Activated naive CD8-positive, alpha-beta T cell treated with anti-CD3 and anti-CD28 coated beads for 36 hours (primary cell): ENCODE measurements around the gene PIGX. TPM values are rescaled to one million over a fixed set of nuclear protein-coding genes. Genes with fewer than 3 reads are reported as not detected.
"Not testable (repeated sequence)": the region's sequence is repeated elsewhere in the genome, so short reads cannot be mapped to it uniquely, and the experiment has no call there.

Source experiments
- DNase-seq: peaks from one replicate; pipeline ENCODE4 v3.0.0; 2021
- H3K27ac Mint-ChIP-seq: one replicate; pipeline ENCODE4 v1.8.0; 2022; ENCODE audit warnings: mild to moderate bottlenecking, moderate library complexity, mixed read lengths
- H3K27me3 Mint-ChIP-seq: one replicate; pipeline ENCODE4 v1.8.0; 2022; ENCODE audit warnings: mild to moderate bottlenecking, mixed read lengths
- H3K36me3 Mint-ChIP-seq: one replicate; pipeline ENCODE4 v1.8.0; 2021; ENCODE audit warnings: mild to moderate bottlenecking, mixed read lengths
- H3K4me1 Mint-ChIP-seq: one replicate; pipeline ENCODE4 v1.8.0; 2021; ENCODE audit warnings: mixed read lengths
- H3K4me3 Mint-ChIP-seq: one replicate; pipeline ENCODE4 v1.8.0; 2022; ENCODE audit warnings: mild to moderate bottlenecking, moderate library complexity, mixed read lengths
- H3K9me3 Mint-ChIP-seq: one replicate; pipeline ENCODE4 v1.8.0; 2022; ENCODE audit warnings: mixed read lengths
- total RNA-seq, 2 experiments: library from RNA; stranded (reverse); gene quantifications; one replicate each; pipeline ENCODE4 v1.2.3, GENCODE V29; 2021

PIGX gene
- total RNA-seq, 2 experiments from 2014 or later: 41.4 to 44.3 TPM

- Mint-ChIP-seq H3K4me3 (no peak overlapping the region), H3K4me1 (no peaks in the 10 kb centered on the region), H3K9me3 (peaks cover 1% of the 10 kb centered on the region), H3K27ac (peak overlapping the region; percentile 48), H3K36me3 (peaks cover 3% of the 10 kb centered on the region), H3K27me3 (peaks cover 4% of the 10 kb centered on the region)
- DNase-seq: no peak
Observed at GRCh38 chr3:196694202-196694638, 18.0 kb upstream of the PIGX start.

- Mint-ChIP-seq H3K27ac (peak overlapping the region; percentile 67), H3K9me3 (peaks cover 1% of the 10 kb centered on the region), H3K4me1 (no peaks in the 10 kb centered on the region), H3K27me3 (peaks cover 4% of the 10 kb centered on the region), H3K36me3 (peaks cover 3% of the 10 kb centered on the region), H3K4me3 (peak overlapping the region; percentile 40)
- DNase-seq: peak; percentile 20
Observed at GRCh38 chr3:196694941-196695848, 17.0 kb upstream of the PIGX start.

DNA sequence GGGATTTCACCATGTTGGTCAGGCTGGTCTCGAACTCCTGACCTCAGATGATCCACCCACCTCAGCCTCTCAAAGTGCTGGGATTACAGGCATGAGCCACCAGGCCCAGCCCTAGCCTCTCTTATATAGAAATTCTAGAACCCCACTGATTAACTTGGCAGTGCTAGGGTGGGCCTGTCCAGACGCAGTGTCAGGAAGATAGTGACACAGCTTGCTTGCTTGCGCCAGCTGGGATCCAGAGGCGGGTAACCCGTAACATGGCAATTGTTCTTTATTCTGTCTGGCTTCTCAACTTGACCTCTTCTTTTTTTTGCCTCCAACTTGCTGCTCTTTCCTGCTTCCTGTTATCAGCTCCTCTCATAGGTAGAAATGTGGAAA lies 16.3 kb upstream of the PIGX start:
- Mint-ChIP-seq H3K4me3 (no peak overlapping the region), H3K9me3 (peaks cover 1% of the 10 kb centered on the region), H3K27ac (peak overlapping the region; percentile 67), H3K36me3 (peaks cover 3% of the 10 kb centered on the region), H3K27me3 (peaks cover 4% of the 10 kb centered on the region), H3K4me1 (no peaks in the 10 kb centered on the region)
- DNase-seq: no peak

- Mint-ChIP-seq H3K9me3 (peaks cover 1% of the 10 kb centered on the region), H3K4me3 (no peak overlapping the region), H3K36me3 (peaks cover 3% of the 10 kb centered on the region), H3K27me3 (peaks cover 4% of the 10 kb centered on the region), H3K4me1 (no peaks in the 10 kb centered on the region), H3K27ac (no peak overlapping the region)
- no peak for DNase-seq
Observed at GRCh38 chr3:196697270-196697669, 14.9 kb upstream of the PIGX start.

DNA sequence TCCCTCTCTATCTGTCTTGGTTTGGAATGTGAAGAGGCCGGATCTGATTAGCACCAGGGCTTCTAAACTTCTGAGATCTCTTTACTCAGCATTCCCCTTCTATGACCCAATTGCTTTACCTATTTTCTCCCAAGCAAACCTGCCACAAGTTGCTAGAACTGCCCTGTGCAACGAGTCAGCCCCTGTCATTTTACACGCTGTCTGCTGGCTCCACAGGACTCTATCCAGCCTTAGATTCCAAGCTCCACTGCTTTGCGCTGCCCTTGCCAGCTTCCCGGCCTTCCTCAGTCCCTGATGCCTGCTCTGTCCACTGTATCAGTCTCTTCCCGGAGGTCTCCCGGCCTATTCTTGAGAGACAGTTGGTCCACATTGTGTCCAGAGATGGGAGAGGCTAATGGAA lies 12.4 kb upstream of the PIGX start:
- Mint-ChIP-seq H3K4me3 (no peak overlapping the region), H3K4me1 (no peaks in the 10 kb centered on the region), H3K27me3 (peaks cover 4% of the 10 kb centered on the region), H3K27ac (no peak overlapping the region), H3K36me3 (peaks cover 3% of the 10 kb centered on the region), H3K9me3 (peaks cover 1% of the 10 kb centered on the region)
- no peak for DNase-seq

DNA sequence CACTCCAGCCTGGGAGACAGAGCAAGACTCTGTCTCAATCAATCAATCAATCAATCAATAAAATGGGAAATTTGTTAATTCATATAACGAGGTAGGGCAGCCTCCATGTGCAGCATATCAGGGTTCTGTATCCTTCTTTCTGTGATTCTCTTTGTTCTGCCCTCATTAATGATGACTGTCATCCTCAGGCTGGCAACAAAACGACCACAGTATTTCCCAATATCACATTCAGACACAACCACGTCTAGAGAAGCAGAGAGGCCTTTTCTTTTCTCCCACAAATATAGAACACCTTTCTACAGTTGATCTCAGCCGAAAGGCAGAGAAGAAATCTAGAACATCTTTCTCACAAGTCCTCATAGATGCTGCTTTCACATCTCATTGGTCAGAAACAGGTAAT lies 11.4 kb upstream of the PIGX start:
- Mint-ChIP-seq H3K4me1 (no peaks in the 10 kb centered on the region), H3K27me3 (peaks cover under 1% of the 10 kb centered on the region), H3K9me3 (no peaks in the 10 kb centered on the region), H3K27ac (no peak overlapping the region), H3K4me3 (no peak overlapping the region), H3K36me3 (no peaks in the 10 kb centered on the region)
- DNase-seq: no peak

DNA sequence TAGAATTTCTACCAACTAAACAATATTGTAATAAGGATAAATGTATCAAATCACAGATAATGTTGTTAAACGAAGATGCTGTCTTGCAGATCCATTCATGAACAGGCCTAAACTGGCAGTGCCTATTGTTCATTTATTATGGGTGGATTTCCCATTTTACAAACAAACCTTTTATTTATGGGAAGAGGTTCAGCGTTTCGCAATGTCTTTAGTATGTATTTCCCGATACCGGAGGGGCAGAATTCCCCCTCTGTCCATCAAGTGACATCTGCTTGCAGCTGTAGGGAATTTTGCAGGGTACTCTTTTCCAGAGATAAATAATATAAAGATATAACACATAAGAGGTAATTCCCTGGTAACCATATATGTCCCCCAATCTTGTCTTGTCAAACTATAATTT lies 5.8 kb upstream of the PIGX start:
- Mint-ChIP-seq H3K27ac (no peak overlapping the region), H3K4me3 (no peak overlapping the region), H3K4me1 (peaks cover 9% of the 10 kb centered on the region), H3K27me3 (no peaks in the 10 kb centered on the region), H3K36me3 (peaks cover 2% of the 10 kb centered on the region), H3K9me3 (peaks cover 1% of the 10 kb centered on the region)
- no peak for DNase-seq

GRCh38 chr3:196706731-196707130 lies 5.4 kb upstream of the PIGX start:
- H3K36me3 Mint-ChIP-seq: peaks cover 2% of the 10 kb centered on the region
- DNase-seq: no peak
- H3K27me3 Mint-ChIP-seq: no peaks in the 10 kb centered on the region
- H3K27ac Mint-ChIP-seq: no peak overlapping the region
- H3K9me3 Mint-ChIP-seq: peaks cover 1% of the 10 kb centered on the region
- H3K4me3 Mint-ChIP-seq: no peak overlapping the region
- peaks cover 13% of the 10 kb centered on the region for H3K4me1 Mint-ChIP-seq

- H3K4me1 Mint-ChIP-seq: peaks cover 14% of the 10 kb centered on the region
- peaks cover 2% of the 10 kb centered on the region for H3K36me3 Mint-ChIP-seq
- no peak overlapping the region for H3K27ac Mint-ChIP-seq
- no peak for DNase-seq
- no peak overlapping the region for H3K4me3 Mint-ChIP-seq
- H3K9me3 Mint-ChIP-seq: peaks cover 1% of the 10 kb centered on the region
- no peaks in the 10 kb centered on the region for H3K27me3 Mint-ChIP-seq
Observed at GRCh38 chr3:196707566-196707965, 4.6 kb upstream of the PIGX start.

- H3K36me3 Mint-ChIP-seq: peaks cover 4% of the 10 kb centered on the region
- H3K9me3 Mint-ChIP-seq: peaks cover 1% of the 10 kb centered on the region
- no peak overlapping the region for H3K4me3 Mint-ChIP-seq
- no peak overlapping the region for H3K27ac Mint-ChIP-seq
- peaks cover 18% of the 10 kb centered on the region for H3K4me1 Mint-ChIP-seq
- H3K27me3 Mint-ChIP-seq: no peaks in the 10 kb centered on the region
- no peak for DNase-seq
Observed at GRCh38 chr3:196708467-196708866, 3.7 kb upstream of the PIGX start.

- Mint-ChIP-seq H3K4me3 (peak overlapping the region; percentile 82), H3K4me1 (peaks cover 26% of the 10 kb centered on the region), H3K36me3 (peaks cover 8% of the 10 kb centered on the region), H3K27ac (peak overlapping the region; percentile 83), H3K27me3 (no peaks in the 10 kb centered on the region), H3K9me3 (peaks cover 1% of the 10 kb centered on the region)
- no peak for DNase-seq
Observed at GRCh38 chr3:196712514-196713413, 587 bp downstream of the PIGX start.

- not testable (repeated sequence) for H3K4me3 Mint-ChIP-seq, H3K27ac Mint-ChIP-seq, H3K27me3 Mint-ChIP-seq, DNase-seq, H3K9me3 Mint-ChIP-seq
- Mint-ChIP-seq H3K4me1 (peaks cover 17% of the 10 kb centered on the region), H3K36me3 (peaks cover 31% of the 10 kb centered on the region)
Observed at GRCh38 chr3:196717162-196717561, 5.0 kb downstream of the PIGX start.

DNA sequence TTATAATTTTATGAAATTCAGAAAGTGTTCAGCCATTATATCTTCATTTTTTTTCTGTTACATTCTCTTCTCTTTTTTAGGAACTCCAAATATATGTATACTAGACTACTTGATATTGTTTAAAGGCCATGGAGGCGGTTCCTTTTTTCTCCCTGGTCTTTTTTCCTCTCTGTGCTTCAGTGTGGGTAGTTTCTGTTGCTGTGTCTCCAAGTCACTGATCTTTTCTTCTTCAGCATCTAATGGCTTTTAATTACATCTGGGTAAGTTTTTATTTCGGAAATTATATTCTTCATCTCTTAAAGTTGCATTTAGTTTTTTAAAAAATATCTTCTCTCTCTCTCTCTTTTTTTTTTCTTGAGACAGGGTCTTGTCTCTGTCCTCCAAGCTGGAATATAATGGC lies 8.9 kb downstream of the PIGX start:
- Mint-ChIP-seq H3K4me1 (peaks cover 8% of the 10 kb centered on the region), H3K9me3 (peaks cover 10% of the 10 kb centered on the region), H3K36me3 (peaks cover 31% of the 10 kb centered on the region)

DNA sequence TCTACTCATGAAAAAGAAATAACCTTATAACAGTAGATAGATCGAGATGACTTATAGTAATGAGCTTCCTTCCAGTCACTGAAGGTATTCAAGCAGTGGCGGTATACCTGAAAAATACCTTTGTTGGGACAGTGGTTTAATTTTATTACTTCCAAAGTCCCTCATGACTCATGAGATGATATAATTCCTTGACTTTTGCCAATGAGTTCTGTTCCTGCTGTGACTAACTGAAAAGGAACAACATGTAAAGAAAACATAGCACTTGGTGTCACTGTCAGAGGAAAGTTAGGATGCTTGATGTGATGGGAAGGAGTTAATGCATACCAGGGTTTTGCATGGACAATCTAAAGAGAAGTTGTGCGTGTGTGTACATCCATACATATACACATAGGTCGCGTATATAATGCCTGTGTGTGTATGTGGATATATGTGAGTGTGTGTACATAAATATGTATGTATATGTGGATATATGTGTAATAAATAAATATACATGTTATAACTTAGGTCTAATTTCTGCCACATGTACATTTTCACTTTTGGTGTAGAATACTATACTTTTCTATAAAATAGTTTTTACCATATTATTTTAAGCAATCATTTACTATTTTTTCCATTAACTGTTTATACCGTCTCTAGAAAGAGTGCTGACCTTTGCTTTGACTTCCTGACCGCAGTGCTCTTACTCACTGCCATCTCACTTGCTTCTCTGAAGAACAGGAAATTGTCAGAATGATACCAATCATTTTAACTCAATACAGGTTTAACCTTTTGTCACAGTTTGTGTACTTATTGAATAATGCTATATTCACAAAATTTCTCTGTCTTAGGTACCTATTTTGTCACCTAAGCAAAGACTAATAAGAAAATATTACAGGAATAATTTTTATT lies 14.9 kb downstream of the PIGX start:
- Mint-ChIP-seq H3K9me3 (no peaks in the 10 kb centered on the region), H3K27me3 (no peaks in the 10 kb centered on the region), H3K4me3 (no peak overlapping the region), H3K4me1 (peaks cover 12% of the 10 kb centered on the region), H3K27ac (peak overlapping the region; percentile 54), H3K36me3 (peaks cover 24% of the 10 kb centered on the region)
- no peak for DNase-seq

More for the DNA sequence above, 8.9 kb downstream of the PIGX start:
- H3K27me3 Mint-ChIP-seq: no peaks in the 10 kb centered on the region
- H3K27ac Mint-ChIP-seq: no peak overlapping the region
- no peak overlapping the region for H3K4me3 Mint-ChIP-seq
- no peak for DNase-seq
